HepG2 (cell line): ENCODE results near the gene FANCL. TPM values are rescaled to one million over a fixed set of nuclear protein-coding genes. Genes with fewer than 3 reads are reported as not detected.

ENCODE experiments used
- BCLAF1 ChIP-seq: fragments of 450-650 bp; IDR thresholded peaks from 2 replicates; pipeline ENCODE4 v1.6.1; 2017; ENCODE audit warnings: mild to moderate bottlenecking
- FOXO1 ChIP-seq: sonication (generic); formaldehyde crosslinking; IDR thresholded peaks from 2 replicates; pipeline ENCODE4 v1.4.0; 2020; ENCODE audit warnings: missing genetic modification reagents
- MLXIP ChIP-seq: sonication (generic); formaldehyde crosslinking; IDR thresholded peaks from 2 replicates; pipeline ENCODE4 v1.9.0; 2021; ENCODE audit warnings: missing genetic modification reagents, borderline replicate concordance
- MTA1 ChIP-seq: sonication (generic); formaldehyde crosslinking; IDR thresholded peaks from 2 replicates; pipeline ENCODE4 v1.4.0; 2020; ENCODE audit warnings: missing genetic modification reagents, mild to moderate bottlenecking, borderline replicate concordance
- PPARG ChIP-seq: conservative IDR thresholded peaks from 2 replicates; pipeline ENCODE4 v1.6.1; 2016; ENCODE audit warnings: missing biosample characterization, missing genetic modification reagents
- SP4 ChIP-seq: sonication (generic); formaldehyde crosslinking; IDR thresholded peaks from 2 replicates; pipeline ENCODE4 v1.8.1; 2023; ENCODE audit warnings: mild to moderate bottlenecking, missing genetic modification reagents
- TCF7 ChIP-seq: sonication (generic); IDR thresholded peaks from 2 replicates; pipeline ENCODE4 v1.6.1; 2016; ENCODE audit warnings: antibody characterized with exemption, low read depth
- XRCC5 ChIP-seq: fragments of 200-400 bp; formaldehyde crosslinking; optimal IDR thresholded peaks from 2 replicates; pipeline ENCODE3; 2017; ENCODE audit warnings: mild to moderate bottlenecking, low read length
- ZNF10 ChIP-seq: sonication (generic); formaldehyde crosslinking; IDR thresholded peaks from 2 replicates; pipeline ENCODE4 v1.4.0; 2020; ENCODE audit warnings: mild to moderate bottlenecking, low read depth, missing genetic modification reagents, borderline replicate concordance
- ZNF121 ChIP-seq: sonication (generic); formaldehyde crosslinking; IDR thresholded peaks from 2 replicates; pipeline ENCODE4 v1.5.0; 2020; ENCODE audit warnings: mild to moderate bottlenecking, missing genetic modification reagents
- ZNF652 ChIP-seq: IDR thresholded peaks from 2 replicates; pipeline ENCODE4 v1.6.1; 2016; ENCODE audit warnings: low read depth, borderline replicate concordance
- ZNF740 ChIP-seq: sonication (generic); formaldehyde crosslinking; IDR thresholded peaks from 2 replicates; pipeline ENCODE4 v1.4.0; 2020; ENCODE audit warnings: missing genetic modification reagents
- ZNF770 ChIP-seq: sonication (generic); formaldehyde crosslinking; IDR thresholded peaks from 2 replicates; pipeline ENCODE4 v1.5.0; 2020; ENCODE audit warnings: mild to moderate bottlenecking, missing genetic modification reagents
- ZNF782 ChIP-seq: sonication (generic); formaldehyde crosslinking; IDR thresholded peaks from 2 replicates; pipeline ENCODE4 v1.4.0; 2020; ENCODE audit warnings: missing genetic modification reagents, mild to moderate bottlenecking, borderline replicate concordance
- ZNF879 ChIP-seq: sonication (generic); formaldehyde crosslinking; IDR thresholded peaks from 2 replicates; pipeline ENCODE4 v1.8.1; 2023; ENCODE audit warnings: missing genetic modification reagents
- polyA plus RNA-seq, 8 experiments: library from polyadenylated mRNA; depleted of rRNA in 3 of 8; stranded (reverse) in 7 of 8; unstranded in 1 of 8; fragments of >200 nt; fragmentation: Illumina TruSeq in 4 of 8; extraction: Trizol in 4 of 8; gene quantifications; 2 replicates each; pipeline versions ENCODE4 v1.2.1 to v1.2.3, GENCODE V29; 2011 to 2016; ENCODE audit warnings: low read depth in 4 of 8, missing spikeins in 1 of 8, mixed read lengths in 1 of 8; ENCODE audit not compliant: insufficient read depth in 1 of 8
- total RNA-seq, 5 experiments: library from RNA; depleted of rRNA; stranded (reverse); fragments of >200 nt; fragmentation: Illumina TruSeq; extraction: Trizol; gene quantifications; 2 replicates each; pipeline ENCODE4 v1.2.3, GENCODE V29; 2016; ENCODE audit warnings: low read depth in 1 of 5

FANCL gene
- total and polyA plus RNA-seq, 2 of the 13 experiments (the other 11 are each of a cell fraction or from before 2014, with no cell fraction given), result 40.7 to 66.8 TPM

- TF ChIP-seq ZNF10 (CRISPR knock-in tag), result no peak
- no peak for TF ChIP-seq ZNF740 (CRISPR knock-in tag)
- TF ChIP-seq SP4 (CRISPR knock-in tag), result no peak
- TF ChIP-seq XRCC5, result no peak
- no peak for TF ChIP-seq BCLAF1
- TF ChIP-seq TCF7, result peak; percentile 90
- TF ChIP-seq ZNF652 (CRISPR knock-in tag), result peak; percentile 16; the same call in 1 of the 2 replicates
- TF ChIP-seq ZNF879 (CRISPR knock-in tag), result no peak
- peak; percentile 67 for TF ChIP-seq ZNF770 (CRISPR knock-in tag)
- TF ChIP-seq PPARG, result peak; percentile 100
- no peak for TF ChIP-seq ZNF782 (CRISPR knock-in tag)
- TF ChIP-seq MTA1, result no peak
- no peak; the same call in 1 of the 2 replicates for TF ChIP-seq FOXO1 (CRISPR knock-in tag)
- no peak for TF ChIP-seq ZNF121 (CRISPR knock-in tag)
- TF ChIP-seq MLXIP (CRISPR knock-in tag), result no peak
These were observed 36.7 kb downstream of the FANCL start (continued) for GRCh38 chr2:58204195-58204959.
